ENCODE measurements around the gene TMEM108.

Gene TMEM108

DNA sequence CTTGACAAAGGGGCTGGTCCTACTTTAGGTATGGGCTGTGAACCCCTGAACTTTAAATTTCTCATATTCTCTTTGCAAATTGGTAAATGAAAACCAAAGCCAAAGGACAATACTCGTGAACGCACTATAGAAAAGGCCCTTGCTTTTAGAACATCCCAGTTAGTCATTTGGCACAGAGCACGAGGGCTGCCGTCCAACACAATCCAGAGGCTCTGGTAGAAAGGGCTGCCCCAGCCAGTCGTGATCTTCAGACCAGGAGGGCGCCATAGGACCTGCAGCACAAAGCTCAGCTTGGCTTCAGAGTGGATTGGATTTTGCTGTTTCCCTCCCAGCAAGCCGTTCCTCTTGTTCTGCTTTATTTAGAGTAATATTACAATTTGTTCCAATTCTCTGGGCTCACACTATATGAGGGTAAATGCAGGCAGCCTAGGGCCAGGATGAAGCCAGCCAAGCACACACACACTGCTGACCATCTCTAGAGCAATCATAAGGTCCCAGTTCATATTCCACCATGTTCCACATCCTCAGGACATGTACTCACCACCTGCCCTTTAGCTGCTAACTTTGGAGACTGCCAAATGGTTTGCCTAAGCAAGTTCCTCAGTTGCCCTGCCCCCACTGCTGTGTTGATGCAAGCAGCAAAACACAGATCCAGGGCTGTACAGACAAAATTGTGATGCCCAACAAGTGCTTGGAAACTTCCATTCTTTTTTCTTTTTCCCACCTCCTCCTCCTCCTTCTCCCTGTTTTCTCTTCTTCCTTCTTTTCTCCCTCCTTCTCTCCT, 355.7 kb downstream of the TMEM108 start:
- no peak for DNase-seq

DNA sequence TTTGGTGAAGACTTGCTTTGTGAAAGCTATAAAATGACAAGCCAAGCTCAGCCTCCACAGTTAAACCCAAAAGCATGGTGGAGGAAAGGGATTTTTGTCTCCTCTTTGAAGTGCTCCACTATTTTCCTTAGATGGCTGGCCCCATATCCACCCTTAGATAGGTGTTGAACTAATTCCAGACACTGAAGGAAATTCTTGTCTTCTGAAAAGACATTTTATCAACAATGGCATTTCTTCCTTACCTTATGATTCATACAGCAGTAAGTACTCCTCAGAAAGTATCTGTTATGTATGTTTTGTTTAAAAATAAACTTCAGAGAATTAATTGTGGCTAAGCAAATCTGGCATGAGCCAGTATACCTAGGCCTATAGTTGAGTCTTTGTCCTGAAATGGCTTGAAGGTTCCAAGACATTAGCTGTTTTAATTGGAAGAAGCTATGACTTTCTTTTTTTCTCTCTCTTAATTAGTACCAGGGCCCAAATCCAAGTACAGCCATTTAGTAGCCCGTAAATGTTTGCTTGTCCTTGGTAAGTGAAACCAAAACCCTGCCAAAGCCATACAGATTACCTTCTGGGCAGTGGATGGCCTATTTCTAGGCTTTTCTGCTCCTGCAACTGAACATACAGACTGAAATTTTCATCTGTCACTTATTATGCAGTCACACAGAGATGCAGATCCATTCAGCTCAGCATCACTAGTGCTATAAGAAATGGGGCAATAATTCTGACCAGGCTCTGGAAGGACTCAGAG, 356.5 kb downstream of the TMEM108 start:
- no peak for DNase-seq

DNA sequence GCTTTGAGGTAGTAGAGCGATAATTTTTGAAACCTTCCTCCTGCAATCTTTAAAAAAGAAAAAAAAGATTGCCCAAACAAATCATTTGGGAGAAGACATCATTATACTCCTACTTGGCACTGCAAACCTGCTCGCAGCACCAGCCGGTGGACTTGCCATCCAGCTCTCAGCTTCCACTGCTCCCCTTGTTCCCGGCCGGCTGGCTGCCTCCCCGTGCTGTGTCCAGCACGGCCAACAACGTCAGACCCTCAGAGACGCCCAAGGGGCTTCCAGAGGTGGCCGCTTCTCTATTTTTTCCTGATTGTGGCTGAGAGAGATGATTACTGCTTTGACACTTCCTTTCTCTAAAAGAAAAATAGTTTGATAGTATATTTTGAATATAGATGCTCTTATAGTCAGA, 358.7 kb downstream of the TMEM108 start:
- DNase-seq, result no peak

DNA sequence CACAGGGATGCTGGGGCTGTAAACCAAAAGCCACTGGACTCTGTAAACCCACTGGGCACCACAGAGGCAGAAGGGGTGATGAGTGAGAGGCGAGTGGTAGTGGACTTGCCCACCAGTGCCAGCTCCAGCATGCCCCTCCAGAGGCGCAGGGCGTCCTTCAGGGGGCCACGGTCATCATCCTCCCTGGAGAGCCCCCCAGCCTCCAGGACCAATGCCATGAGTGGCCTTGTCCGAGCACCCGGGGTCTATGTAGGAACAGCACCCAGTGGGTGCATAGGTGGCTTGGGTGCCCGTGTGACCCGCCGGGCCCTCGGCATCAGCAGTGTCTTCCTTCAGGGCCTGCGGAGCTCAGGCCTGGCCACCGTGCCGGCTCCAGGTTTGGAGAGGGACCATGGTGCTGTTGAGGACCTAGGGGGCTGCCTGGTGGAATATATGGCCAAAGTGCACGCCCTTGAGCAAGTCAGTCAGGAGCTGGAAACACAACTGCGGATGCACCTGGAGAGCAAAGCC, 361.9 kb downstream of the TMEM108 start, which contains the start of gene BFSP2:
Gene BFSP2 (plus strand): TSS at position 51 of the 510 bp plus-strand sequence. CDS start 28 bp downstream, at position 79.
- DNase-seq, result no peak

GRCh38 chr3:133401374-133402135, 363.4 kb downstream of the TMEM108 start:
- DNase-seq, result no peak

DNA sequence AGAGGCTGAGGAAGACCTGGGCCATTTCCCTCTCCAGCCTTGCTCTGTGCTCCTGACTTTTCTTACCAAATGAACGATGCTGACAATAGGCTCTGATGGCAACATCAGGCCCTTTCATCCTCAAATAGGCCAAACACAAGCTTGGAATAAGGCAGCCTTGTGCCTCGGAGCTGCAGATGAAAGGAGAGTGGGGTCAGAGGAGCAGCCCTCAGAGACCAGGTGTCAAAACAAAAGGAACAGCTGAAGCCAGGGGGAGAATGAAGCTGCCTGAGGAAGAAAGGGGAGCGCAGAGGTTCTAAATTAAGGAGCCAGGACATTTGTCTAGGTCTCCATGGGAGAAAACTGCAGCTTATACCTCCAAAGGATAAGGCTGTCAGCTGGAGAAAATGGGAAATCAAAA, 366.7 kb downstream of the TMEM108 start:
- no peak for DNase-seq

DNA sequence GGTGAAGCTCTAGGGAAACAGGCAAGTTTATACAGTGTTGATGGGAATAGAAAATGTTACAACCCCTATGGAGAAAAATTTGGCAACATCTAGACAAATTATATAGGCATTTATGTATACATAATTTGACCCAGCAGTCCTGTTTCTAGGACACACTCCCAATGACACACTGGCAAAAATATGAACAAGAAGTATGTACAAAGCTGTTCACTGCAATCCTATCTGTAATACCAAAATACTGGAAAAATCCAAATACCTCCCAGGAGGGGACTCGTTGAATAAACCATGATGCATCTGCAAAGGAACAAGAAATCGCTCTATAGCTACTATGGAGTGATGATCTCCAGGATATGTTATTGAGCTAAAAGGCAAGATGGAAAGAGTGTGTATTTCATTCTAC, 370.2 kb downstream of the TMEM108 start:
- no peak for DNase-seq

DNA sequence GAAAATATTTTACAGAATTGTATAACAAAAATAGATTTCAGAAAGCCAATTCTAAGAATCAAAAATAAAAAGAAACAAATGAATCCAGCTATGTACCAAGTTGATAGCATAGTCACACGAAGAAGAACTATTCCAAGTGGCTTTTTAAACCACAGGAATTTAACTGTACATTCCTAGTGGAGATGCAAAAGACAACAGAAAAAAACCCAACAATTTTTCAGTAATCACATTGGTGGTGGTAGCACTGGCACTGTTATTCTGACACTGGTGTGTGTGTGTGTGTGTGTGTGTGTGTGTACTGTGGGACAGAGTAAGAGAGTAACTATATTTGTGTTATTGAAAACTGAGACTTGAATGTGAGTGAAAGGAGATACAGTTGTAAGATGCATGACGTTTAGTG, 370.8 kb downstream of the TMEM108 start:
- DNase-seq, result no peak

DNA sequence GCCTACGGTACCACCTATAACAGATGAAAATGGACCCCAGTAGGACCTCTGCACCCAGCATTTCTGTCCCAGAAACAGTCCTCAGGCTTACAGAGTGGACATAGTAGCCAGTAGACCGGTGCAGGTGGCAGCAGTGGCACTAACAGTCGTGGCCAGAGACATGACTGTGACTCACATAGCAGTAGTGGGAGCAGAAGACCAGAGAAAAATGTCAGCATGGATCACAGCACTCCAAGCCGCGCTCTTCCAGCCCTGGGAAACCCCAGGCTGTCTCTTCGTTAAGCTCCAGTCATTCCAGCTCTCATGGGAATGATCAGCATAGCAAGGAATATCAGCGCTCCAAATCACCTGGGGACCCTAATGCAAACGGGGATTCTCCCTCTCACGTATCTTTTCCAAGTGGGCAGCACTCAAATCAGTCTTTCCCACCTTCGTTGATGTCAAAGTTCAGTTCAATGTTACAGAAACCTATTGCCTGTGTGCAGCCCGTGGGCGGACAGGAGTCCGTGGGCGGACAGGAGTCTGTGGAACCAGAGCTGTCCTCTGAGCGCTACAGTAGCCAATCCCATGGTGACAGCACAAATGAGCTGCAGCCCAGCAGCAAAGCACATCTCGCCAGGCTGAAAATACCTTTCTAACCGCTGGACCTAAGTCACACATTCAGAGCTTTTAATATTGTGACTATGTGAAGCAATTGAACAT, 372.2 kb downstream of the TMEM108 start:
- DNase-seq, result no peak

DNA sequence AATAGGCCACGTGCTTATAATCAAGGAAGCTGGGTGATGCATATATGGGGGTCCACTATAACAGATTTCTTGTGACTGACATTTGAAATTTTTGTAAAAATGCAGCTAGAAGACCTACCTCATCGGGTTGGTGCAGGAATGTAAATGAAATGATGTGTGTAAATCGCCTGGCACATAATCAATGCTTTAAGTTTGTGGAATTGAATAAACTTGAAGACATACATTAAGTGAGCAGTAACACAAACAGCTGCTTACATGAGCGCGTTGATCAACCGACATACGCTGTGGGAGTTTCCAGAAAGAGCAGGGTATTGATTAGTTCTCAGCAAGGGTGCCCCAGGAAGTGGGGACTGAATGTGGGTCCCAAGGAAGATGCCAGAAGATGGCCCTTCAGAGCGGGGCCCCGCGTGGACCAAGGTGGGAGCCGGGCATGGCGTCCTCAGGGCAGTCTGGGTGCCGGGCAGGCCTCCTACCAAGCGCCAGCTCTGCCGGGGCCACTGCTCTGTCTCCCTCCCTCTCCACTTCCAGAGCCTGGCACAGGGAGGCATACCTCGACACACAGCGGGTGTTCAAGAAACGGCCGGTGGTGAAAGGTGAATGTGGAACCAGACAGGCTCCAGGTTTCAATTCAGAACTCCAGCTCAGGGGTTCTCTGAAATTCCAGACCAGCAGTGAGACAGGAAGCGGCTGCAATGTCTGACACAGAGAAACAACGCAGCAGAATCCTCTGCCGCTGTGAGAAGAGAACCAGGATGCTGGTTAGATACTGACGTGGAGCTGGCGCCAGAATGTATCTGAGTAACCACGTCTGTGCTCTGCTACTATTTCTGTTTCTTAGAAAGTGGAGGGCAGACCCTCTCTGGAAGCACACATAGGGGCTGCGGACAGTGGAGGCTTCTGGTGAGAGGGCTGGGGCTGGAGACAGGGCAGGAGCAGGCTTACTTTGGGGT, 374.3 kb downstream of the TMEM108 start:
- no peak for DNase-seq

- DNase-seq, result no peak
Measured at GRCh38 chr3:133413161-133414020, 375.2 kb downstream of the TMEM108 start.

- no peak for DNase-seq
Measured at GRCh38 chr3:133414021-133414392, 375.8 kb downstream of the TMEM108 start.

DNA sequence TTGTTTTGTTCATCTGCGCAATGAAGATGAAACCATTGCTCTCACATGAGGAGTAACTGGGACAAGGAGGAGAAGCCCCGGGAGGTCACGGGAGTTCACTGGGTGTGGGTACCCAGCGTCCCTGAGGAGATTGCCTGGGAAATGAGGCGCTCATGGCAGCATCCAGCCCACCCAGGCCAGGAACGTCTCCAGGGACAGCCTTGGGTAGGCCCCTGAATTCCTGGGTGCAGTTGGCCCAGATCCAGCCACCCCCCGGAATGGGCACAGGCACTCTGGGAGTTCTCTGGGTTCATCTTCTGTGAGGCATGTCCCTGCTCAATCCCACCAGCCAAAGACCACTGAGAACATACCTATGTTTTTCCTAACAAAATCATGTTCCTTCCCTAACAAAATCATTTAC, 380.2 kb downstream of the TMEM108 start:
- no peak for DNase-seq

GRCh38 chr3:133419151-133419909, 381.1 kb downstream of the TMEM108 start:
- DNase-seq, result no peak

DNA sequence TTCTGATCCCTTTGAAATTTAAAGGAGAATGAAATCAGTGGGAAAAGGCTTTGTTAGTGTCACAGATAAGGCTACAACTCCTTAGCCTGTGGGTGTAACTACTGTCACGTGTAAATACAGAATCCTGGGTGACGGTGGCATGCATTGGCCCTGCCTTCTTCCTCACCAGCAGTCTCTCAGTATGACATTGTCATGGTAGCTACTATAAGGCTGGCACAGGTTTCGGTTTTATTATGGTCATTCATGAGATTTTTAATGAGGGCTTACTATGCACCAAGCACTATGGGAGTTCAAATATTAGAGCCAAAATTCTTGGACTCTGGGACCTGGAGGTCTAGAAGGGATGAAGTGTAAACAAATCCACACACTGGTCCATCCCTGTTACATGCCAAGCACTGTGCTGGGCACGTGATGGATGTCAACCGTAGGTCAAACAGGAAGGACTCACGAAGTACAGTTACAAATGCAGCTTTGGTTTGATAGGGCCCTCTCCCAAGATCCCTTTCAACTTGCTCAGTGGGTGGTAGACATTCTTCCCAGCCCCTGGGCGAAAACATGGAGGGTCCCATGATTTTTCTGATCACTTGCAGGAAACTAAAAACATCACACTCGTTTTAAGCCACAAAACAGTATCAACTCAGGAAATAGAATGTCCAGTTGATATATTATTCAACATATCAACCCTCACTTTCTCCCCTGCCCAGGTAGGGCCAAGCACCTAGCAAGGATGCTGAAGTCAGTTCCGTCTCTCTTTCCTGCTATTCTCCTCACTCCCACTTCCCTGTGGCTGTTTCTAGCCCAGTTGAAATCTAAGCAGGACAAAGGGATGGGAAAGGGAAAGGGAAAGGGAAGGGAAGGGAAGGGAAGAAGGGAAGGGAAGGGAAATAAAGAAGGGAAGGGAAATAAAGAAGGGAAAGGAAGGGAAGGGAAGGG, 387.0 kb downstream of the TMEM108 start:
- DNase-seq, result no peak

DNA sequence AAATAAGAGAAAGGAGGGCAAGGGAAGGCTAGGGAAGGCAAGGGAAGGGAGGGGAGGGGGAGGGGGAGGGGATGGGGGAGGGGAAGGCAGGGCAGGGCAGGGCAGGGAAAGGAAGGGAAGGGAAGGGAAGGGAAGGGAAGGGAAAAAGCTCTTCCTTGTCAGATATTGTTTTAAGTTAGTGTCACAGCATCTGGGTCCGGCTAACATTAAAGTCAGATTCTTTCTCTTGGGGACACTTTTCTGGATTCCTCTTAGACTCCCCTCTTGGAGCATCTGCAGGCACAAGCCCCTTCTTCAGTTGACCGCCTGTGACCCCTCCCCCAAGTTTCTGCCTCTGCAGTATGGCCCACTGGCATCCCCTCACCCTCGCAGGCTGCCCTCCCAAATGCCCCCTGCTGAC, 387.7 kb downstream of the TMEM108 start:
- DNase-seq, result no peak

DNA sequence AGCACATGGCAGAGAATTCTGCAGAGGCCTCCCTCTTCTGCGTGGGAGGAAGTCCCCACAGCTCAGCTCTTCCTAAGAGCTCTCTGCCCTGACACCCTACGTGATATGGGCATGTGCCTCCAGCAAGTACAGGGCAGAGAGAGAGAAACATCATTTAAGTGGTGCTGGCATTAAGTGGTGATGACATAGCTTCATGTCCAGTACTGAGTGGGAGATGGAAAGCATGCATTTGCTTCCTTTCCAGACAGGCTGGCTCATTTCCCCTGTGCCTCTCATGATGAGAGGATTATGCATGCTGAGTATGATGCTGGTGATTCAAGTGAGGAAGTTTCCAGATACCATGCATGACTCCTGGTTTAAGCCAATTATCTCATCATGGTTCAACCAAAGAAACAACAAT, 388.5 kb downstream of the TMEM108 start:
- no peak for DNase-seq

- DNase-seq, result no peak
Measured at GRCh38 chr3:133428552-133428951, 390.4 kb downstream of the TMEM108 start.

DNA sequence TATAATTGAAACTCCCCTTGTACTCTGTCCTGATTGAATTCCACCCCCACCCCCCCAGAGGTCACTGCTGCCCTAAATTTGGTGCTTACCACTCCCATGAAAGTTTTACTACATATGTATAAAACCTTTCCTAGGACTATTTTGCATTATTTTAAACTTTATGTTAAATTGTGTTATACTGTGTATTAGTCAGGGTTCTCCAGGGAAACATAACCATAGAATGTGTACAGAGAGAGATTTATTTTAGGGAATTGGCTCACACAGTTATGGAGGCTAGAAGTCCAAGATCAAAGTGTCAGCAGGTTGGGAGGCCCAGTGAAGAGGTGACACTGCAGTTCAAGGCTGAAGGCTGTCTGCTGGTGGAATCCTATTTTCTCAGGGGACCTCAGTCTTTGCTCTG, 390.9 kb downstream of the TMEM108 start:
- no peak for DNase-seq
